NCI-H2171 treated with DMSO at 0.1 percent for 48 hours (cell line): Measurements from ENCODE around the gene PIK3CB.
"Not testable (repeated sequence)": the region's sequence is repeated elsewhere in the genome, so short reads cannot be mapped to it uniquely, and the experiment has no call there.

ENCODE experiments used
- DNase-seq: peaks from one replicate; lab custom pipeline; 2025; lab: John Stamatoyannopoulos, UW

The PIK3CB gene

GRCh38 chr3:138747225-138747624, 87.5 kb downstream of the PIK3CB start:
- peak; percentile 83 for DNase-seq

GRCh38 chr3:138740072-138740471, 94.7 kb downstream of the PIK3CB start:
- DNase-seq = no peak

GRCh38 chr3:138732456-138732855, 102.3 kb downstream of the PIK3CB start:
- DNase-seq = no peak

GRCh38 chr3:138726946-138727730, 107.6 kb downstream of the PIK3CB start:
- DNase-seq = no peak

GRCh38 chr3:138726042-138726441, 108.7 kb downstream of the PIK3CB start:
- not testable (repeated sequence) for DNase-seq

- DNase-seq = no peak
Observed at GRCh38 chr3:138725116-138725515, 109.6 kb downstream of the PIK3CB start.

- DNase-seq = no peak
Observed at GRCh38 chr3:138724443-138724842, 110.3 kb downstream of the PIK3CB start.

GRCh38 chr3:138718849-138719248, 115.9 kb downstream of the PIK3CB start:
- no peak for DNase-seq

- DNase-seq = no peak
Observed at GRCh38 chr3:138717348-138717747, 117.4 kb downstream of the PIK3CB start.

- no peak for DNase-seq
Observed at GRCh38 chr3:138712086-138712485, 122.6 kb downstream of the PIK3CB start.

GRCh38 chr3:138705675-138706074, 129.1 kb downstream of the PIK3CB start:
- DNase-seq = no peak

GRCh38 chr3:138696666-138697370, 137.9 kb downstream of the PIK3CB start:
- no peak for DNase-seq

GRCh38 chr3:138694287-138695007, 140.3 kb downstream of the PIK3CB start:
- DNase-seq = no peak

GRCh38 chr3:138692152-138692551, 142.6 kb downstream of the PIK3CB start:
- DNase-seq = peak; percentile 34

- no peak for DNase-seq
Observed at GRCh38 chr3:138691351-138691750, 143.4 kb downstream of the PIK3CB start.

- no peak for DNase-seq
Observed at GRCh38 chr3:138690036-138690435, 144.7 kb downstream of the PIK3CB start.

GRCh38 chr3:138688871-138689299, 145.8 kb downstream of the PIK3CB start:
- DNase-seq = no peak

GRCh38 chr3:138687236-138687635, 147.5 kb downstream of the PIK3CB start:
- DNase-seq = no peak

GRCh38 chr3:138686771-138687221, 147.9 kb downstream of the PIK3CB start:
- peak; percentile 45 for DNase-seq

- DNase-seq = no peak
Observed at GRCh38 chr3:138684396-138684795, 150.3 kb downstream of the PIK3CB start.

- no peak for DNase-seq
Observed at GRCh38 chr3:138682648-138683047, 152.1 kb downstream of the PIK3CB start.

GRCh38 chr3:138681463-138682220, 153.1 kb downstream of the PIK3CB start:
- no peak for DNase-seq
